ENCODE results near the gene ECHDC3. TPM values are rescaled to one million over a fixed set of nuclear protein-coding genes. Genes with fewer than 3 reads are reported as not detected.

Gene ECHDC3
- total and polyA plus RNA-seq, 2 experiments from 2014 or later: 0.97 to 1.8 TPM

GRCh38 chr10:11719496-11720259 is 22.5 kb upstream of the ECHDC3 start:
- DNase-seq: no peak
- Histone ChIP-seq H4K20me1 (ENCODE audit: insufficient read depth) (no peaks in the 10 kb centered on the region), H3K4me1 (ENCODE audit: insufficient read depth) (no peaks in the 10 kb centered on the region), H2AFZ (no peak overlapping the region), H3K27ac (no peak overlapping the region), H3K9ac (no peak overlapping the region), H3K79me2 (ENCODE audit: insufficient read depth) (no peaks in the 10 kb centered on the region), H3K27me3 (replicated peaks; ENCODE audit: insufficient read depth) (peaks cover 13% of the 10 kb centered on the region; the same call in 1 of the 2 replicates), H3K9me3 (ENCODE audit: low read depth) (no peaks in the 10 kb centered on the region), H3F3A (ENCODE audit: insufficient read depth) (no peaks in the 10 kb centered on the region), H3K9me2 (ENCODE audit: insufficient read depth) (no peaks in the 10 kb centered on the region), H3K36me3 (ENCODE audit: low read depth) (no peaks in the 10 kb centered on the region), H3K4me2 (ENCODE audit: unreplicated experiment) (no peak overlapping the region), H3K4me3 (no peak overlapping the region)
- in situ Hi-C loops (cut with MboI): loop anchor here (10.0 kb wide), 1 partner anchor 205 kb away; no protein-coding TSS in a partner anchor
- TF ChIP-seq EZH2 (IDR thresholded peaks at IDR 0.05; ENCODE audit: insufficient read depth, poor library complexity, severe bottlenecking) (no peak), EZH2phosphoT487 (IDR thresholded peaks at IDR 0.05; ENCODE audit: insufficient read depth, low read depth) (no peak)
- WGBS, 2 experiments (ENCODE audit: low coverage in 1 of 2, low lambda C conversion rate in 2 of 2, missing lambda C conversion rate in 2 of 2): 54 to 60% methylated on average over 13 of the region's 13 CpGs

- DNase-seq: no peak
- Histone ChIP-seq H3K4me3 (no peak overlapping the region), H3K79me2 (ENCODE audit: insufficient read depth) (no peaks in the 10 kb centered on the region), H3K36me3 (ENCODE audit: low read depth) (no peaks in the 10 kb centered on the region), H3K4me2 (ENCODE audit: unreplicated experiment) (no peak overlapping the region), H3K4me1 (ENCODE audit: insufficient read depth) (no peaks in the 10 kb centered on the region), H3K9me3 (ENCODE audit: low read depth) (no peaks in the 10 kb centered on the region), H4K20me1 (ENCODE audit: insufficient read depth) (no peaks in the 10 kb centered on the region), H3K27me3 (replicated peaks; ENCODE audit: insufficient read depth) (peaks cover 13% of the 10 kb centered on the region; the same call in 1 of the 2 replicates), H3K9me2 (ENCODE audit: insufficient read depth) (no peaks in the 10 kb centered on the region), H2AFZ (no peak overlapping the region), H3F3A (ENCODE audit: insufficient read depth) (no peaks in the 10 kb centered on the region), H3K9ac (no peak overlapping the region), H3K27ac (no peak overlapping the region)
- 89 to 90% methylated on average over 11 of the region's 11 CpGs for WGBS, 2 experiments (ENCODE audit: low coverage in 1 of 2, low lambda C conversion rate in 2 of 2, missing lambda C conversion rate in 2 of 2)
- TF ChIP-seq EZH2 (IDR thresholded peaks at IDR 0.05; ENCODE audit: insufficient read depth, poor library complexity, severe bottlenecking) (no peak), EZH2phosphoT487 (IDR thresholded peaks at IDR 0.05; ENCODE audit: insufficient read depth, low read depth) (no peak)
- in situ Hi-C loops (cut with MboI): loop anchor here (10.0 kb wide), 1 partner anchor 206 kb away; no protein-coding TSS in a partner anchor
Observed at GRCh38 chr10:11720260-11720741, 21.9 kb upstream of the ECHDC3 start.

GRCh38 chr10:11721806-11722205 is 20.4 kb upstream of the ECHDC3 start:
- no peaks in the 10 kb centered on the region for H3K9me2 ChIP-seq (ENCODE audit: insufficient read depth)
- H4K20me1 ChIP-seq (ENCODE audit: insufficient read depth): no peaks in the 10 kb centered on the region
- H3F3A ChIP-seq (ENCODE audit: insufficient read depth): no peaks in the 10 kb centered on the region
- no peak for DNase-seq
- H3K9me3 ChIP-seq (ENCODE audit: low read depth): no peaks in the 10 kb centered on the region
- no peak overlapping the region for H3K4me3 ChIP-seq
- TF ChIP-seq EZH2 (IDR thresholded peaks at IDR 0.05; ENCODE audit: insufficient read depth, poor library complexity, severe bottlenecking) (no peak), EZH2phosphoT487 (IDR thresholded peaks at IDR 0.05; ENCODE audit: insufficient read depth, low read depth) (no peak)
- in situ Hi-C loops (cut with MboI): loop anchor here (10.0 kb wide), 1 partner anchor 207 kb away; no protein-coding TSS in a partner anchor
- 50 to 53% methylated on average over 3 of the region's 3 CpGs for WGBS, 2 experiments (ENCODE audit: low coverage in 1 of 2, low lambda C conversion rate in 2 of 2, missing lambda C conversion rate in 2 of 2)
- H3K9ac ChIP-seq: no peak overlapping the region
- no peak overlapping the region for H3K4me2 ChIP-seq (ENCODE audit: unreplicated experiment)
- no peaks in the 10 kb centered on the region for H3K36me3 ChIP-seq (ENCODE audit: low read depth)
- no peak overlapping the region for H3K27ac ChIP-seq
- no peaks in the 10 kb centered on the region for H3K79me2 ChIP-seq (ENCODE audit: insufficient read depth)
- no peaks in the 10 kb centered on the region for H3K4me1 ChIP-seq (ENCODE audit: insufficient read depth)
- H2AFZ ChIP-seq: no peak overlapping the region
- H3K27me3 ChIP-seq (replicated peaks; ENCODE audit: insufficient read depth): peaks cover 25% of the 10 kb centered on the region

GRCh38 chr10:11723359-11723758 is 18.8 kb upstream of the ECHDC3 start:
- DNase-seq: no peak
- H2AFZ ChIP-seq: no peak overlapping the region
- H3K4me3 ChIP-seq: no peak overlapping the region
- in situ Hi-C loops (cut with MboI): loop anchor here (10.0 kb wide), 1 partner anchor 209 kb away; no protein-coding TSS in a partner anchor
- H3F3A ChIP-seq (ENCODE audit: insufficient read depth): no peaks in the 10 kb centered on the region
- no peak overlapping the region for H3K27ac ChIP-seq
- no peaks in the 10 kb centered on the region for H4K20me1 ChIP-seq (ENCODE audit: insufficient read depth)
- H3K9me3 ChIP-seq (ENCODE audit: low read depth): no peaks in the 10 kb centered on the region
- no peaks in the 10 kb centered on the region for H3K79me2 ChIP-seq (ENCODE audit: insufficient read depth)
- TF ChIP-seq EZH2 (IDR thresholded peaks at IDR 0.05; ENCODE audit: insufficient read depth, poor library complexity, severe bottlenecking) (no peak), EZH2phosphoT487 (IDR thresholded peaks at IDR 0.05; ENCODE audit: insufficient read depth, low read depth) (no peak)
- no peaks in the 10 kb centered on the region for H3K4me1 ChIP-seq (ENCODE audit: insufficient read depth)
- H3K9ac ChIP-seq: no peak overlapping the region
- peaks cover 26% of the 10 kb centered on the region for H3K27me3 ChIP-seq (replicated peaks; ENCODE audit: insufficient read depth)
- 64 to 73% methylated on average over 5 of the region's 5 CpGs for WGBS, 2 experiments (ENCODE audit: low coverage in 1 of 2, low lambda C conversion rate in 2 of 2, missing lambda C conversion rate in 2 of 2)
- no peak overlapping the region for H3K4me2 ChIP-seq (ENCODE audit: unreplicated experiment)
- H3K36me3 ChIP-seq (ENCODE audit: low read depth): no peaks in the 10 kb centered on the region
- H3K9me2 ChIP-seq (ENCODE audit: insufficient read depth): no peaks in the 10 kb centered on the region
